Right atrium auricular region (tissue), 2 donors: ENCODE results near the gene BET1L. TPM values are rescaled to one million over a fixed set of nuclear protein-coding genes. Genes with fewer than 3 reads are reported as not detected.

Experiments used
- DNase-seq: peaks from one replicate; pipeline ENCODE4 v3.0.0-alpha.2; 2019; ENCODE audit warnings: low spot score
- H3K27ac ChIP-seq, 2 donors: fragments of 200-600 bp; sonication (generic); 1 replicate in 1 of 2; 2 replicates in 1 of 2; pipeline ENCODE4 v1.5.1; 2016 to 2019
- H3K27me3 ChIP-seq, 2 donors: fragments of 200-600 bp; sonication (generic); one replicate each; pipeline versions ENCODE4 v1.5.1 to v1.6.0; 2017 to 2019
- H3K36me3 ChIP-seq: fragments of 200-600 bp; sonication (generic); one replicate; pipeline ENCODE4 v1.5.1; 2016
- H3K4me1 ChIP-seq, 2 donors: fragments of 200-600 bp; sonication (generic); one replicate each; pipeline versions ENCODE4 v1.5.1 to v1.6.0; 2017 to 2019
- H3K4me3 ChIP-seq, 2 donors: fragments of 200-600 bp; sonication (generic); 1 replicate in 1 of 2; 2 replicates in 1 of 2; pipeline ENCODE4 v1.5.1; 2017 to 2019; ENCODE audit warnings: mild to moderate bottlenecking in 1 of 2, moderate library complexity in 1 of 2
- H3K9me3 ChIP-seq, 2 donors: fragments of 200-600 bp; sonication (generic); one replicate each; pipeline ENCODE4 v1.5.1; 2019
- CTCF ChIP-seq, 2 donors: fragments of 200-600 bp; sonication (generic); IDR thresholded peaks; one replicate each; pipeline ENCODE4 v1.5.1; 2019; ENCODE audit warnings: antibody characterized with exemption in 2 of 2
- total RNA-seq, 2 donors: library from RNA; depleted of rRNA; stranded (reverse); fragments of >200 nt; gene quantifications; one replicate each; pipeline ENCODE4 v1.1.0, GENCODE V29; 2016

Gene BET1L
- total RNA-seq = 10 to 100 TPM; 20.7 to 25.9 TPM

- H3K4me1 ChIP-seq = peaks cover 0 to 63% of the 10 kb centered on the region in 2 donors
- no peaks in the 10 kb centered on the region for H3K27me3 ChIP-seq
- peak; percentile 97 for DNase-seq
- TF ChIP-seq CTCF (IDR thresholded peaks at IDR 0.05) = no peak
- peaks cover 58% of the 10 kb centered on the region for H3K36me3 ChIP-seq
- H3K27ac ChIP-seq = peak within 1 kb of the TSS; percentile 95 to 99
- peak within 1 kb of the TSS; percentile 95 to 98 for H3K4me3 ChIP-seq
- H3K9me3 ChIP-seq = no peaks in the 10 kb centered on the region
Measured at GRCh38 chr11:207208-207862, at the start of gene BET1L, which contains the start of gene RIC8A. BET1L (minus strand) TSS chr11:207399; CDS start chr11:207321, 78 bp downstream. RIC8A (plus strand) TSS chr11:207708; CDS start chr11:208855, 1,147 bp downstream.

- Histone ChIP-seq H3K27me3 (no peaks in the 10 kb centered on the region), H3K4me1 (no peaks in the 10 kb centered on the region), H3K36me3 (peaks cover 27% of the 10 kb centered on the region), H3K4me3 (no peak overlapping the region), H3K9me3 (no peaks in the 10 kb centered on the region), H3K27ac (no peak overlapping the region)
- DNase-seq = no peak
- TF ChIP-seq CTCF (IDR thresholded peaks at IDR 0.05) = no peak
Measured at GRCh38 chr11:255816-256215, 48.6 kb upstream of the BET1L start.

GRCh38 chr11:255176-255575 is 48.0 kb upstream of the BET1L start:
- no peaks in the 10 kb centered on the region for H3K9me3 ChIP-seq
- H3K27ac ChIP-seq = no peak overlapping the region
- peaks cover 33% of the 10 kb centered on the region for H3K36me3 ChIP-seq
- no peak for TF ChIP-seq CTCF (IDR thresholded peaks at IDR 0.05)
- no peaks in the 10 kb centered on the region for H3K4me1 ChIP-seq
- no peaks in the 10 kb centered on the region for H3K27me3 ChIP-seq
- no peak for DNase-seq
- H3K4me3 ChIP-seq = no peak overlapping the region

- Histone ChIP-seq H3K36me3 (peaks cover 43% of the 10 kb centered on the region), H3K27ac (no peak overlapping the region), H3K9me3 (no peaks in the 10 kb centered on the region), H3K27me3 (no peaks in the 10 kb centered on the region), H3K4me1 (no peaks in the 10 kb centered on the region), H3K4me3 (no peak overlapping the region)
- no peak for TF ChIP-seq CTCF (IDR thresholded peaks at IDR 0.05)
- DNase-seq = no peak
Measured at GRCh38 chr11:253886-254270, 46.7 kb upstream of the BET1L start.

GRCh38 chr11:253160-253885 is 46.1 kb upstream of the BET1L start:
- Histone ChIP-seq H3K4me1 (no peaks in the 10 kb centered on the region), H3K36me3 (peaks cover 48% of the 10 kb centered on the region), H3K9me3 (no peaks in the 10 kb centered on the region), H3K4me3 (no peak overlapping the region), H3K27me3 (no peaks in the 10 kb centered on the region), H3K27ac (no peak overlapping the region)
- no peak for TF ChIP-seq CTCF (IDR thresholded peaks at IDR 0.05)
- no peak for DNase-seq
